B cell (primary cell): ENCODE measurements around the gene MREG. TPM values are rescaled to one million over a fixed set of nuclear protein-coding genes. Genes with fewer than 3 reads are reported as not detected.

ENCODE experiments used
- ATAC-seq: fragments of 200-7000 bp; cut with Tn5 transposase; one replicate; pipeline ENCODE4 v1.10.0; 2021; ENCODE audit warnings: low read depth, mild to moderate bottlenecking, moderate number of reproducible peaks, moderate library complexity
- CTCF ChIA-PET: fragments of 350-600 bp; sonication (Branson Sonifier 250); formaldehyde crosslinking; loops from one replicate; lab custom pipeline; 2021; ENCODE audit warnings: antibody characterized with exemption, inconsistent platforms; lab: Charles Lee
- POLR2A ChIA-PET: fragments of 350-600 bp; sonication (Branson Sonifier 250); formaldehyde crosslinking; loops from one replicate; lab custom pipeline; 2021; ENCODE audit warnings: antibody characterized with exemption; lab: Charles Lee
- DNase-seq: peaks from one replicate; pipeline ENCODE4 v3.0.0; 2013
- H2AFZ ChIP-seq: 2 replicates; pipeline ENCODE4 v1.6.1; 2012; ENCODE audit warnings: mild to moderate bottlenecking, low read depth, low read length; ENCODE audit not compliant: insufficient read depth, poor library complexity, severe bottlenecking
- H3K27ac ChIP-seq, 2 donors: 1 replicate in 1 of 2; 2 replicates in 1 of 2; pipeline ENCODE4 v1.5.1; 2012 to 2013; ENCODE audit warnings: low read length in 2 of 2, mild to moderate bottlenecking in 2 of 2, moderate library complexity in 1 of 2
- H3K27me3 ChIP-seq, 4 experiments: fragments of 200-600 bp in 1 of 4; sonication (generic) in 1 of 4; replicated peaks in 1 of 4; 1 replicate in 2 of 4; 2 replicates in 2 of 4; pipeline versions ENCODE4 v1.6.1 to v1.7.0; 2013 to 2016; ENCODE audit warnings: low read length in 3 of 4, mild to moderate bottlenecking in 2 of 4, mixed read lengths in 1 of 4, moderate library complexity in 1 of 4; ENCODE audit not compliant: insufficient read depth in 4 of 4, control insufficient read depth in 3 of 4; ENCODE audit errors: control extremely low read depth in 1 of 4
- H3K36me3 ChIP-seq, 2 experiments: replicated peaks in 1 of 2; 1 replicate in 1 of 2; 2 replicates in 1 of 2; pipeline versions ENCODE4 v1.6.1 to v1.7.1; 2013; ENCODE audit warnings: low read length in 1 of 2; ENCODE audit not compliant: insufficient read depth in 2 of 2, control insufficient read depth in 1 of 2; ENCODE audit errors: control extremely low read depth in 1 of 2, extremely low read depth in 1 of 2
- H3K4me1 ChIP-seq, 2 donors: fragments of 200-600 bp in 1 of 2; sonication (generic) in 1 of 2; 1 replicate in 1 of 2; 2 replicates in 1 of 2; pipeline versions ENCODE4 v1.5.1 to v1.6.1; 2013 to 2017; ENCODE audit warnings: low read length in 2 of 2; ENCODE audit not compliant: control insufficient read depth in 2 of 2, insufficient read depth in 2 of 2
- H3K4me2 ChIP-seq: replicated peaks from 2 replicates; pipeline ENCODE3; 2012; ENCODE audit warnings: mild to moderate bottlenecking, low read depth, low read length; ENCODE audit not compliant: poor library complexity, severe bottlenecking
- H3K4me3 ChIP-seq, 5 experiments: fragments of 200-600 bp in 1 of 5; sonication (generic) in 1 of 5; 1 replicate in 3 of 5; 2 replicates in 2 of 5; pipeline versions ENCODE4 v1.5.1 to v1.7.0; 2011 to 2016; ENCODE audit warnings: low read length in 4 of 5, mild to moderate bottlenecking in 4 of 5, low read depth in 2 of 5, control low read depth in 1 of 5, moderate library complexity in 1 of 5; ENCODE audit not compliant: insufficient read depth in 1 of 5; ENCODE audit errors: control extremely low read depth in 1 of 5, extremely low read depth in 1 of 5
- H3K79me2 ChIP-seq: fragments of 200-600 bp; sonication (generic); one replicate; pipeline ENCODE4 v1.6.0; 2016; ENCODE audit warnings: low read length; ENCODE audit not compliant: control insufficient read depth, insufficient read depth
- H3K9ac ChIP-seq: fragments of 200-600 bp; sonication (generic); 2 replicates; pipeline ENCODE4 v1.6.1; 2017; ENCODE audit warnings: mild to moderate bottlenecking, low read length, moderate library complexity
- H3K9me3 ChIP-seq, 3 donors: one replicate each; pipeline versions ENCODE4 v1.6.1 to v1.7.1; 2013; ENCODE audit warnings: low read length in 2 of 3; ENCODE audit not compliant: control insufficient read depth in 2 of 3, insufficient read depth in 1 of 3; ENCODE audit errors: control extremely low read depth in 1 of 3
- H4K20me1 ChIP-seq: 2 replicates; pipeline ENCODE4 v1.6.0; 2012; ENCODE audit warnings: mild to moderate bottlenecking, low read length; ENCODE audit not compliant: insufficient read depth, control insufficient read depth, poor library complexity, severe bottlenecking
- H3K27ac Mint-ChIP-seq: one replicate; pipeline ENCODE4 v1.8.0; 2021; ENCODE audit warnings: mixed read lengths
- H3K27me3 Mint-ChIP-seq: one replicate; pipeline ENCODE4 v1.8.0; 2021; ENCODE audit warnings: mixed read lengths
- H3K4me1 Mint-ChIP-seq: one replicate; pipeline ENCODE4 v1.8.0; 2021; ENCODE audit warnings: mixed read lengths
- H3K4me3 Mint-ChIP-seq: one replicate; pipeline ENCODE4 v1.8.0; 2021; ENCODE audit warnings: mixed read lengths
- H3K9me3 Mint-ChIP-seq: one replicate; pipeline ENCODE4 v1.8.0; 2022; ENCODE audit warnings: mixed read lengths; ENCODE audit not compliant: insufficient read depth
- EZH2 ChIP-seq: IDR thresholded peaks from 2 replicates; pipeline ENCODE4 v1.6.1; 2012; ENCODE audit warnings: borderline replicate concordance, low read depth, mild to moderate bottlenecking, moderate library complexity, low read length; ENCODE audit not compliant: insufficient read depth, poor library complexity, severe bottlenecking
- whole genome bisulfite sequencing: methylation state at CpG from one replicate; pipeline ENCODE4 v1.1.5; 2013; ENCODE audit warnings: missing lambda C conversion rate; ENCODE audit not compliant: insufficient coverage; 5-methylcytosine and 5-hydroxymethylcytosine counted together
- intact Hi-C: fragments of 100-400 bp; cut with micrococcal nuclease; formaldehyde crosslinking; loops from one replicate; pipeline ENCODE4 v1.10.0; 2022
- polyA plus RNA-seq: library from polyadenylated mRNA; depleted of rRNA; stranded (reverse); fragments of >200 nt; gene quantifications from 2 replicates; pipeline ENCODE4 v1.2.3, GENCODE V29; 2012
- total RNA-seq, 2 donors: library from RNA; stranded (reverse); fragments of 120-200 nt in 1 of 2; gene quantifications; 1 replicate in 1 of 2; 2 replicates in 1 of 2; pipeline versions ENCODE4 v1.2.3 to v1.2.4, GENCODE V29; 2013 to 2022
- TF ChIP-seq, protein P1 (sequence below): fragments of 200-600 bp; IDR thresholded peaks from one replicate; pipeline ENCODE4 v1.8.0; 2022; ENCODE audit warnings: antibody characterized with exemption, mild to moderate bottlenecking

The MREG gene
- total and polyA plus RNA-seq, 2 donors (not counting 1 experiment from before 2014, with no cell fraction given), result 2.1 to 5.7 TPM

DNA sequence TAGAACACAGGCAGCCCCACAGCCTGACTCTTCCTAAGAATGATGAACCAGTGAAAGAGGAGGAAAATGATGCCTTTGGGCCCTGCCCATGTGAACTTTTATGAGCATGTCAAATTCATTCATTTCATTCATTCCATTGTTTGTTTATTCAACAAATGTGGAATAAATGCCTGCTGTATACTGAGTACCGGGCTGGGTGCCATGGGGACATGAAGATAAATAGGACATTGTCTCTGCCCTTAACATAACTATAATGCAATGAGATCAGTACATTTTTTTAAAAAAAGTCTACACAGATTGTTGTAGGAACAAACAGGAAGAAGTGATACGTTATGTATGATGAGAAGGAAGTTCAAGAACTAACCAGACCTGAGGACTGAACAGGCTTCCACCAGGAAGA is 14.7 kb downstream of the MREG start:
- ChIA-PET POLR2A (no interaction called here), CTCF (interaction anchor here (1.3 kb wide), 1 partner anchor 48 kb away, joined by 5 read pairs; no protein-coding TSS in a partner anchor)
- Histone ChIP-seq H3K4me1 (peaks cover 7 to 13% of the 10 kb centered on the region in 2 donors), H3K9me3 (no peaks in the 10 kb centered on the region), H2AFZ (no peak overlapping the region), H3K4me3 (no peak overlapping the region), H3K27me3 (no peaks in the 10 kb centered on the region), H3K79me2 (peaks cover 9% of the 10 kb centered on the region), H3K9ac (no peak overlapping the region), H3K27ac (no peak overlapping the region), H4K20me1 (no peaks in the 10 kb centered on the region), H3K4me2 (no peak overlapping the region), H3K36me3 (peaks cover 0 to 8% of the 10 kb centered on the region in 2 experiments)
- Mint-ChIP-seq H3K4me3 (no peak overlapping the region), H3K4me1 (peaks cover 11% of the 10 kb centered on the region), H3K9me3 (no peaks in the 10 kb centered on the region), H3K27me3 (no peaks in the 10 kb centered on the region), H3K27ac (no peak overlapping the region)
- ATAC-seq (no peak), DNase-seq (no peak)
- TF ChIP-seq, protein P1, sequence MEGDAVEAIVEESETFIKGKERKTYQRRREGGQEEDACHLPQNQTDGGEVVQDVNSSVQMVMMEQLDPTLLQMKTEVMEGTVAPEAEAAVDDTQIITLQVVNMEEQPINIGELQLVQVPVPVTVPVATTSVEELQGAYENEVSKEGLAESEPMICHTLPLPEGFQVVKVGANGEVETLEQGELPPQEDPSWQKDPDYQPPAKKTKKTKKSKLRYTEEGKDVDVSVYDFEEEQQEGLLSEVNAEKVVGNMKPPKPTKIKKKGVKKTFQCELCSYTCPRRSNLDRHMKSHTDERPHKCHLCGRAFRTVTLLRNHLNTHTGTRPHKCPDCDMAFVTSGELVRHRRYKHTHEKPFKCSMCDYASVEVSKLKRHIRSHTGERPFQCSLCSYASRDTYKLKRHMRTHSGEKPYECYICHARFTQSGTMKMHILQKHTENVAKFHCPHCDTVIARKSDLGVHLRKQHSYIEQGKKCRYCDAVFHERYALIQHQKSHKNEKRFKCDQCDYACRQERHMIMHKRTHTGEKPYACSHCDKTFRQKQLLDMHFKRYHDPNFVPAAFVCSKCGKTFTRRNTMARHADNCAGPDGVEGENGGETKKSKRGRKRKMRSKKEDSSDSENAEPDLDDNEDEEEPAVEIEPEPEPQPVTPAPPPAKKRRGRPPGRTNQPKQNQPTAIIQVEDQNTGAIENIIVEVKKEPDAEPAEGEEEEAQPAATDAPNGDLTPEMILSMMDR, result no peak
- TF ChIP-seq EZH2, result no peak
- intact Hi-C loops, result no loop called here
- WGBS, result 10% methylated on average over 1 of the region's 2 CpGs

DNA sequence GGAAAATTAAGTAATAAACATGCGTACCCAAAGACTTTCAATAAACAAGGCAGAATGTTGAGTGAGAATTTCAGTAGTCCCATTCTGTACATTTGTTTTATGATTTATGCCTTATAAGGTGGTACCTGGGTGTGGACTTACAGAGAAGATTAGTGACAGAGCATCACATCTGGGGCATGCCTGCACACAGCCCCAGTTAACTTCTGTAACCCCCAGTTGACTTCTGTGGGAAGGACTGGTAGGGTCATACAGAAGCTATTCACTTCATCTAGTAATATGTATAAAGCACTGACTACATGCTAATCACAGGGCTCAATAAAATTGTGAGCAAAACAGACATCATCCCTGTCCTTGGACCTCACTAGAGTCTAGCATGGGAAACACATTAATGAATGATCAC is 16.1 kb downstream of the MREG start:
- intact Hi-C loops, result no loop called here
- Mint-ChIP-seq H3K27me3 (no peaks in the 10 kb centered on the region), H3K4me3 (no peak overlapping the region), H3K4me1 (peaks cover 3% of the 10 kb centered on the region), H3K27ac (no peak overlapping the region), H3K9me3 (peaks cover 3% of the 10 kb centered on the region)
- Histone ChIP-seq H3K4me2 (no peak overlapping the region), H3K9ac (no peak overlapping the region), H3K27me3 (no peaks in the 10 kb centered on the region), H4K20me1 (no peaks in the 10 kb centered on the region), H3K36me3 (peaks cover 0 to 8% of the 10 kb centered on the region in 2 experiments), H2AFZ (no peak overlapping the region), H3K9me3 (no peaks in the 10 kb centered on the region), H3K4me1 (peaks cover 3 to 8% of the 10 kb centered on the region in 2 donors), H3K27ac (no peak overlapping the region), H3K79me2 (no peaks in the 10 kb centered on the region), H3K4me3 (no peak overlapping the region)
- TF ChIP-seq, protein P1, result no peak
- TF ChIP-seq EZH2, result no peak
- CTCF ChIA-PET, result interaction anchor here (0.8 to 1.3 kb wide), 3 partner anchors 27 to 66 kb away, joined by 3 to 5 read pairs (median 5); no protein-coding TSS in a partner anchor
- DNase-seq, result no peak
- WGBS, result no CpG with 5 or more reads among the region's 1 CpG
- no peak for ATAC-seq
- POLR2A ChIA-PET, result no interaction called here
